NAMALWA (cell line): ENCODE measurements around the gene GJB5.

Experiments
- DNase-seq: peaks from one replicate; pipeline ENCODE4 v3.0.0-alpha.2; 2015; ENCODE audit warnings: low spot score

GJB5 gene

DNA sequence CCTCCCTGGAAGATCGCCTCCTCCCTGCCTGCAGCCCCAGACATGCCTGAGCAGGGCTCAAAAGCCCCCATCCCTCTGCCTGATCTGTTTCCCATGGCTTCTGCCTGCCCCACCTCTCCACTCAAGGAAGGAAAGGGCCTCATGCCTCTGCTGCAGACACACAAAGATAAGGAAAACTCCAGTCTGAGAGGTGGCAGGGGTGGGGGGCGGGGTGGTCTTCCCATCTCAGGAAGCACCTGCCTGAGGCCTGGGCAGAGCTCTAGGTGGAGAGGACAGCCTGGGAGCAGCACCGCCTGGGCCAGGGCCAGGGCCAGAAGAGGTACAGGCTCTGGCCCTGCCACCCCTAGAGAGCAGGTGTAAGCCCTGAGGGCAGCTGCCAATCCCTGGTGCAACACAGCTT is 22.1 kb downstream of the GJB5 start:
- no peak for DNase-seq

DNA sequence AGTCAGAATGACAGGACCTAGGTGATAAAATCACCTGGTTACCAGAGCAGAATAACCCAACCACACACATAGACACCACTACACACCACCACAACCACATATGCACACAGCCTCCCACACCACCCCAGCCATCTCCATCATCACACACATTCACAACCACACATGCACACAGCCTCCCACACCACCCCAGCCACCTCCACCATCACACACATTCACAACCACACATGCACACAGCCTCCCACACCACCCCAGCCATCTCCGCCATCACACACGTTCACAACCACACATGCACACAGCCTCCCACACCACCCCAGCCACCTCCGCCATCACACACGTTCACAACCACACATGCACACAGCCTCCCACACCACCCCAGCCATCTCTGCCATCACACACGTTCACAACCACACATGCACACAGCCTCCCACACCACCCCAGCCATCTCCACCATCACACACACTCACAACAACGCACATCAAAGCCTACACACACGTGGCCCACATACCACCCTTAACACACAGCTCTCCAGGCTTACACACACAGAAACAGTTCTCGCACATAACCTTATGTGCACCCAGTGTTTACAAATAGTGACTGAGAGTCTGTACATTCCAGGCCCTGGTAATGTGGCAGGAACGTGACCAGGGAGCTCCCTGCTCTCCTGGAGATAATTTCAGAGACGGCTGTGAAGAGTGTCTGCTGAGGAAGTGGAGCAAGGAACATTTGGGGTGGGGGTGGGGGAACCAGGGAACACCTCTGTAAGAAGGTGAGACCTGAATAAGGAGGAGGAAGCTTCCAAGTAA is 22.9 kb downstream of the GJB5 start:
- no peak for DNase-seq

DNA sequence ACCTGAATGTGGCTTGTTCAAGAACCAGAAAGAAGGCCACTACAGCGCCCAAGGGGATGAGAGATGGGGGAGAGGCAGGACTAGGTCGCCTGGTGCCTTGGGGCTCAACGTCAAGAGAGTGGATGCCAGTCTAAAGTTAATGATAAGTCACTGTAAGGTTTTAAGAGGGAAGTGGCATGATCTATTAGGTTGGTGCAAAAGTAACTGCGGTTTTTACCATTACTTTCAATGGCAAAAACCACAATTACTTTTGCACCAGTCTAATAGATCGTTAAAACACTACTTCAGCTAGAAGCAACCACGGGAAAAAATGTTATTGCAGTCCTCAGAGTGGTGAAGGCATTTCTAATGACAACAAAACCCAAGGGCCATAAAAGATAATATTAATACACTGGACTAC is 23.5 kb downstream of the GJB5 start:
- no peak for DNase-seq

DNA sequence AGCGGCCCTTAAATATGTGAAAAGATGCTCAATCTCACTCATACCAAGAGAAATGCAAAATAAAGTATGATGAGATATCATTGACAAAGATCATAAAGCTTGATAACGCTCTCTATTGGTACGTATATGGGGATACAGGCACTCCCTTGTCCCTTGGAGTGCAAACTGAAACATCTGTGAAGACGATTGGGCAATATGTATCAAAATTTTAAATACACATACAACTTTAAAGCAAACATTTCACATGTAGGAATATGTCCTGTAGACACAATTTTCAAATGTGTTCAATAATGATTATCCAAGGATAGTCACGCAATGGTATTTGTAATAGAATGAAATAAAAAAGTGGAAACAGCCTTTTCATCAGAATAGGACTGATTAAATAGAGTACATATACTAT is 24.2 kb downstream of the GJB5 start:
- no peak for DNase-seq

- no peak for DNase-seq
Measured at GRCh38 chr1:34779526-34779925, 24.7 kb downstream of the GJB5 start.

DNA sequence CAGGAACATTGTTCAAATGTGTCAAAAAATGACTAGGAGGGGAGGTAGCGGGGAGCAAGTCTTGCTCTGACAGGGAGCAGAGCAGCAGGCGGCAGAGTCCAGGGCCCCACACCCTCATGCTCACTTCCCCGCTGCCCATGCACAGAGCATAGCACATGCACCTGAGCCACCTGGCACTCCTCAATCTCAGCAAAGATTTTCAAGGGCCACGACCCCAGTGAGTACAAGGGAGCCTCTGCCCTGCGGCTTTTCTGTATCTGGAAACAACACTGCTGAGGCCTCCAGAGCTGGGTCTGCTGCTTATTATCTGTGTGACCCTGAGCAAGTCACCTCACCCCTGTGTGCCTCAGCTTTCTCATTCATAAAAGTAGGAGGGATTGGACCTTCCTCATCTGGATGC is 25.1 kb downstream of the GJB5 start:
- no peak for DNase-seq

GRCh38 chr1:34780528-34780927 is 25.7 kb downstream of the GJB5 start:
- DNase-seq, result no peak

GRCh38 chr1:34781071-34781843 is 26.4 kb downstream of the GJB5 start, which contains the start of gene GJB3:
Gene GJB3 (plus strand): TSS chr1:34781214. CDS start chr1:34784763, 3,549 bp downstream.
- DNase-seq, result no peak

DNA sequence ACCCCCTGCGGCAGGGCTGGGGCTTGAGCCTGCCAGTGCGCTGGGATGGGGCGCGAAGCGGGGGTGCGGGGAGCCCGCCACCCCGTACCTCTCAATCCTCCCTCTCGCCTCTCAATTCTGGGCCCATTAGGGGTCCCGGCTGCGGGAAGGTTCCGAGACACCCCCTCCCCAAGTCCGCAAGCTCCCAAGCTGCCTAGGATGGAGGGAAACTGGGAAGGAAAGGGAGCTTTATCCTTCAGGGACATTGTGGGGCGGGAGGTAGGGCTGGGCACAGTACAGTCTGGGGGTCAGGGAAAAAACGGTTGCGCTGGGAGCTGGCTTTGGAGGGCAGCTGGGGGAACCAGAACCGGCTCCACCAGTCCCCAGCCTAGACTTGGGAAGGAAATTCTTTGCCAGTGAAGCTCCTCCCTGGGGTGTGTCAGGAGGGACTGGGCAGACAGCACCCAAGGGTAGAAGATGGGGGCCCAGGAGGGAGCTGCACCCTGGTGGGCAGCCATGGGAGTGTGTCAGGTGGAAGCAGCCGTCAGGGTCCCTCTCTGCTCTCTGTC is 27.1 kb downstream of the GJB5 start:
- DNase-seq, result no peak

- DNase-seq, result no peak
Measured at GRCh38 chr1:34784751-34785221, 29.9 kb downstream of the GJB5 start.

DNA sequence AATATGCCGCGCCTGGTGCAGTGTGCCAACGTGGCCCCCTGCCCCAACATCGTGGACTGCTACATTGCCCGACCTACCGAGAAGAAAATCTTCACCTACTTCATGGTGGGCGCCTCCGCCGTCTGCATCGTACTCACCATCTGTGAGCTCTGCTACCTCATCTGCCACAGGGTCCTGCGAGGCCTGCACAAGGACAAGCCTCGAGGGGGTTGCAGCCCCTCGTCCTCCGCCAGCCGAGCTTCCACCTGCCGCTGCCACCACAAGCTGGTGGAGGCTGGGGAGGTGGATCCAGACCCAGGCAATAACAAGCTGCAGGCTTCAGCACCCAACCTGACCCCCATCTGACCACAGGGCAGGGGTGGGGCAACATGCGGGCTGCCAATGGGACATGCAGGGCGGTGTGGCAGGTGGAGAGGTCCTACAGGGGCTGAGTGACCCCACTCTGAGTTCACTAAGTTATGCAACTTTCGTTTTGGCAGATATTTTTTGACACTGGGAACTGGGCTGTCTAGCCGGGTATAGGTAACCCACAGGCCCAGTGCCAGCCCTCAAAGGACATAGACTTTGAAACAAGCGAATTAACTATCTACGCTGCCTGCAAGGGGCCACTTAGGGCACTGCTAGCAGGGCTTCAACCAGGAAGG is 30.5 kb downstream of the GJB5 start:
- DNase-seq, result no peak

GRCh38 chr1:34785875-34786470 is 31.1 kb downstream of the GJB5 start:
- DNase-seq, result no peak

GRCh38 chr1:34786521-34787325 is 31.9 kb downstream of the GJB5 start:
- DNase-seq, result peak; percentile 80

DNA sequence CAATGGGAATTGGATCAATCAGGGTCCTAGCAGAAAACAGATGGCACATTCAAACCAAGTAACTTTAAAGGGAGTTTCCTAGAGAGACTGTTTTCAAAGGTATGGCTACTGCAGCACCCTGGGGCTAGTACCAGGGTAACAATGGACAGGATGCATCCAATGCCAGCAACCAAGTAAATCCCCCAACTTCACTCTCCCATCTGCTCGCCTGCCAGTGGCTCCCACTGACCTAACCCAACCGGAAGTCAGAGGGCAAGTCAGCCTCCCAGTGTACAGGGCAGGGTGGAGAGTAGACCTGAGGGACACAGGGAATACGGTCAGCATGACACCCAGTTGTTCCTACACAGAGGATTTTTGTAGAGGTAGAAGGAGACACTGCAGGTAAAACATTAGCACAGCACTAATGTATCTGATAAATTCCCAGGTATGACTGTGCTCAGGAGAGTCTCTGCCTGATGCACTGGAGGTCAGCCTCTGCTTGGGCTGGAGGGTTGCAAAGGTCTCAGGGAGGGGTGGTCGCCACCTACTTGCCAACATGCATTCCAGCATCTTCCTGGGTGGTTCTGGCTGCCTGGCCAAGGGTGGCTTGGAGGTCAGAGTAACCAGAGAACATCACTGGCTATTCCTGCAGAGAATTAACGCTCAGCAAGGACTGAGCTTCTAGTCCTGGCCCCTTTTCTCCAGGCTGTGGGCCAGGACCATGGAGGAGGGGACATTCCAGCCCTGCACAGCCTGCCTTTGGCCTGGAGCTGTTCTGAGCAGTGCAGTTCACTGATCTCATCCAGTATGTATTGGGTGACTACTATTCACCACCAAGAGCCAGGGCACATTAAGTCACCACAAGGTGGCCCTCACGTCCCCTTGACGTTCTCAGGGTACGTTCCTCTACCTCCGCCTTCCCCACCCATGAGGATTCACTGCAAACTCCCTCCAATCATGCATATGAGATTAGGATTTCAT is 32.9 kb downstream of the GJB5 start:
- peak; percentile 51 for DNase-seq

DNA sequence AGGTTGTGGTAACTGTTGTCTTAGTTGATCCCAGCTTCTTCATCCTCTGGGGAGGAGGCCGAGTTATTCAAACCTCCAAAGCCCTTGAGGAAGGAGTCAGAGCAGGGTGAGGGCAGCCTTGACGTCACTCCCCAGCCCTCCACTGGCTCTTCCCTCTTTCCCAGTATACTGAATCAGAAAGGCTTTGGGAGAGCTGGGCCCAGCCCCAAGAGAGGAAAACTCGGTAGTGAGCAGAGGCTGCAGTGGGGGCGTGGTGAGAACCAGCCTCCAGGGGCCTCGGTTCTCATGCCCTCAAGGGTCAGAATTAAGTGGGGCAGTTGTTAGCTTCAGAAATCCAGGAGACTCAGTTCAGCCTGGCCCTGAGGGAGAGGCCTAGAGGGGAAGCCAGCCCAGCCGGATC is 36.1 kb downstream of the GJB5 start:
- no peak for DNase-seq

DNA sequence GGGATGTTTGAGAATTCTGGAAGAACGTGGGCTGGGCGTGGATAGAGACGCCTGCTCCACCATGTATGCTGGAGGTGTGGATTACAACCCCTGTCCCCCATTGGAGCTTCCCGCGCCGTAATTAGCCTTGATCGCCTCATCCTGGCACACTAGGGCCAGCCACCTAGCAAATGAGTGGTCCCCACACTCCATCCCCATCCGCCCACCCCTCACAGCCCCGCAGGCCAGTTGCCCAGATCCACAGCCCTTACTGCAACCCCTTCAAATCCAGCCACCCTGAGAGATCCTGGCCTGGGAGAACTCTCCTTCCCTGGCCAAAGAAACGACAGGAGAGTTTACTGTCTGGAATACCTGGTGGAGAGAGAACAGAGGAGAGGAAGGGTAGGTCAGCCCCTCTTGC is 37.6 kb downstream of the GJB5 start:
- no peak for DNase-seq

- no peak for DNase-seq
Measured at GRCh38 chr1:34792868-34793727, 38.3 kb downstream of the GJB5 start, which contains the start of gene GJA4. Gene GJA4 (plus strand): TSS chr1:34792999. CDS start chr1:34794214, 1,215 bp downstream.

GRCh38 chr1:34794001-34794789 is 39.3 kb downstream of the GJB5 start:
- no peak for DNase-seq
